HepG2 (cell line): ENCODE results near the gene SPP2.

Experiments
- KAT8 ChIP-seq: IDR thresholded peaks from 2 replicates; pipeline ENCODE4 v1.6.1; 2016; ENCODE audit warnings: missing genetic modification reagents, missing compliant biosample characterization
- ZFP36 ChIP-seq: fragments of 150-350 bp; IDR thresholded peaks from 2 replicates; pipeline ENCODE4 v1.6.1; 2018; ENCODE audit warnings: borderline replicate concordance, low read length, low read depth; ENCODE audit not compliant: partially characterized antibody
- ZNF292 ChIP-seq: sonication (generic); formaldehyde crosslinking; IDR thresholded peaks from 2 replicates; pipeline ENCODE4 v1.8.1; 2022; ENCODE audit warnings: mild to moderate bottlenecking, low read depth, missing genetic modification reagents, borderline replicate concordance

GRCh38 chr2:234020332-234020731, 30.2 kb upstream of the SPP2 start:
- TF ChIP-seq ZNF292 (CRISPR knock-in tag) (no peak), ZFP36 (no peak), KAT8 (CRISPR knock-in tag) (no peak)
